ENCODE results near the gene ARHGAP26.

The ARHGAP26 gene

GRCh38 chr5:143008809-143009521 is 238.8 kb downstream of the ARHGAP26 start:
- TF ChIP-seq CTCF (IDR thresholded peaks at IDR 0.05; ENCODE audit: extremely low read depth, insufficient read depth, missing control alignments): peak; percentile 28
- peak; percentile 32 for DNase-seq (ENCODE audit: low spot score)
- in situ Hi-C loops (cut with MboI; ENCODE audit: low pct_unique_long_range_greater_than_20kb, low sequenced_read_pairs, unreplicated experiment): loop anchor here (10.0 to 25.0 kb wide), 3 partner anchors 203 to 956 kb away; partner anchors contain the start of gene HMHB1

GRCh38 chr5:143010351-143010750 is 240.2 kb downstream of the ARHGAP26 start:
- TF ChIP-seq CTCF (IDR thresholded peaks at IDR 0.05; ENCODE audit: extremely low read depth, insufficient read depth, missing control alignments): no peak
- DNase-seq (ENCODE audit: low spot score): no peak
- in situ Hi-C loops (cut with MboI; ENCODE audit: low pct_unique_long_range_greater_than_20kb, low sequenced_read_pairs, unreplicated experiment): loop anchor here (10.0 to 25.0 kb wide), 3 partner anchors 202 to 802 kb away; partner anchors contain the start of genes HMHB1 and NR3C1

- no peak for TF ChIP-seq CTCF (IDR thresholded peaks at IDR 0.05; ENCODE audit: extremely low read depth, insufficient read depth, missing control alignments)
- DNase-seq (ENCODE audit: low spot score): no peak
- in situ Hi-C loops (cut with MboI; ENCODE audit: low pct_unique_long_range_greater_than_20kb, low sequenced_read_pairs, unreplicated experiment): loop anchor here (10.0 to 25.0 kb wide), 3 partner anchors 201 to 801 kb away; partner anchors contain the start of genes HMHB1 and NR3C1
Observed at GRCh38 chr5:143011585-143011984, 241.4 kb downstream of the ARHGAP26 start.

- no peak for DNase-seq (ENCODE audit: low spot score)
- no peak for TF ChIP-seq CTCF (IDR thresholded peaks at IDR 0.05; ENCODE audit: extremely low read depth, insufficient read depth, missing control alignments)
- in situ Hi-C loops (cut with MboI; ENCODE audit: low pct_unique_long_range_greater_than_20kb, low sequenced_read_pairs, unreplicated experiment): loop anchor here (10.0 to 25.0 kb wide), 3 partner anchors 199 to 799 kb away; partner anchors contain the start of genes HMHB1 and NR3C1
Observed at GRCh38 chr5:143013176-143013891, 243.2 kb downstream of the ARHGAP26 start.

- peak; percentile 70 for TF ChIP-seq CTCF (IDR thresholded peaks at IDR 0.05; ENCODE audit: extremely low read depth, insufficient read depth, missing control alignments)
- in situ Hi-C loops (cut with MboI; ENCODE audit: low pct_unique_long_range_greater_than_20kb, low sequenced_read_pairs, unreplicated experiment): loop anchor here (10.0 to 25.0 kb wide), 3 partner anchors 198 to 798 kb away; partner anchors contain the start of genes HMHB1 and NR3C1
- DNase-seq (ENCODE audit: low spot score): no peak
Observed at GRCh38 chr5:143014017-143014651, 244.0 kb downstream of the ARHGAP26 start.
